ENCODE measurements around the gene DPYD.

DPYD gene

DNA sequence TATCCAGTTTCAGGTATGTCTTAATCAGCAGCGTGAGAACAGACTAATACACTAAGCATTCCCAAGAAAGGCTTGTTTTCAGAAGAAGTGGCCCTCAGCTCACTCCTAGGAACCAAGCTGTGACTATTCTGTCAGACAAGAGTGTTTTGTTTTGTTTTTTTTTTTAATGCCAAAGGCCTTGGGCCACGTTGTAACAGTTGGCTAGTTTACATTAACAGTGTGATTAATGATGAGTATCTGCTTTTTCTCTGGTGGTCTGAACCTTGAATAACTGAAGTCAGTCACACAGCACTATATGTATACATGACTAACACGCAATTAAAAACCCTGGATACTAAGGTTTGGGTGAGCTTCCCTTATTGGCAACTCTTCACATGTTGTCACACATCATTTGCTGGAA is 21.9 kb downstream of the DPYD start:
- TF ChIP-seq, protein P1, sequence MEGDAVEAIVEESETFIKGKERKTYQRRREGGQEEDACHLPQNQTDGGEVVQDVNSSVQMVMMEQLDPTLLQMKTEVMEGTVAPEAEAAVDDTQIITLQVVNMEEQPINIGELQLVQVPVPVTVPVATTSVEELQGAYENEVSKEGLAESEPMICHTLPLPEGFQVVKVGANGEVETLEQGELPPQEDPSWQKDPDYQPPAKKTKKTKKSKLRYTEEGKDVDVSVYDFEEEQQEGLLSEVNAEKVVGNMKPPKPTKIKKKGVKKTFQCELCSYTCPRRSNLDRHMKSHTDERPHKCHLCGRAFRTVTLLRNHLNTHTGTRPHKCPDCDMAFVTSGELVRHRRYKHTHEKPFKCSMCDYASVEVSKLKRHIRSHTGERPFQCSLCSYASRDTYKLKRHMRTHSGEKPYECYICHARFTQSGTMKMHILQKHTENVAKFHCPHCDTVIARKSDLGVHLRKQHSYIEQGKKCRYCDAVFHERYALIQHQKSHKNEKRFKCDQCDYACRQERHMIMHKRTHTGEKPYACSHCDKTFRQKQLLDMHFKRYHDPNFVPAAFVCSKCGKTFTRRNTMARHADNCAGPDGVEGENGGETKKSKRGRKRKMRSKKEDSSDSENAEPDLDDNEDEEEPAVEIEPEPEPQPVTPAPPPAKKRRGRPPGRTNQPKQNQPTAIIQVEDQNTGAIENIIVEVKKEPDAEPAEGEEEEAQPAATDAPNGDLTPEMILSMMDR (IDR thresholded peaks at IDR 0.05): no peak
- Histone ChIP-seq H3K4me3 (no peak overlapping the region), H3K27me3 (no peaks in the 10 kb centered on the region), H3K27ac (no peak overlapping the region), H3K9me3 (no peaks in the 10 kb centered on the region), H3K36me3 (no peaks in the 10 kb centered on the region), H3K4me1 (peaks cover 0 to 24% (median 6%) of the 10 kb centered on the region in 4 donors)
- intact Hi-C loops (cut with DNase I; ENCODE audit: low total_unique reads): no loop called here
- no peak for DNase-seq

DNA sequence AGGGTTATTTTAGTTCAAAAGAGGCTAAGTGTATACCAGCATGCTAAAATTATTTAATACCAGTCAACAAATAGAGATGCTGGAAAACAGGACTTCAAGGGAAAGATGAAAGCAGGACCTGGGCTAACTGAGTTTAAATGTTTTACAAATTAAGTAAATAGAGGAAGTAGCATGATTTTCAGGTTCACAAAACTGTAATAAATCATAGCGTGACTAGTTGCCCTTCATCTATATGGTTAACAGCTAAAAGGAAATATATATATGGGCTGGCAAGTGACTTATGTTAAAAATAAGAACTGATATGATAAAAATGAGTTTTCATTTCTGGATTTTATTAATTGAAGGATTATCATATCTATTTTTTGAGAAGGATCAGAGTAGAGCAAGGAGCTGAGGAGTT is 25.6 kb downstream of the DPYD start:
- H3K27me3 ChIP-seq: no peaks in the 10 kb centered on the region
- no peaks in the 10 kb centered on the region for H3K9me3 ChIP-seq
- TF ChIP-seq, protein P1 (IDR thresholded peaks at IDR 0.05): no peak
- no peak overlapping the region for H3K4me3 ChIP-seq
- no peaks in the 10 kb centered on the region for H3K4me1 ChIP-seq
- H3K27ac ChIP-seq: no peak overlapping the region
- intact Hi-C loops (cut with DNase I; ENCODE audit: low total_unique reads): no loop called here
- no peaks in the 10 kb centered on the region for H3K36me3 ChIP-seq
- DNase-seq: no peak

DNA sequence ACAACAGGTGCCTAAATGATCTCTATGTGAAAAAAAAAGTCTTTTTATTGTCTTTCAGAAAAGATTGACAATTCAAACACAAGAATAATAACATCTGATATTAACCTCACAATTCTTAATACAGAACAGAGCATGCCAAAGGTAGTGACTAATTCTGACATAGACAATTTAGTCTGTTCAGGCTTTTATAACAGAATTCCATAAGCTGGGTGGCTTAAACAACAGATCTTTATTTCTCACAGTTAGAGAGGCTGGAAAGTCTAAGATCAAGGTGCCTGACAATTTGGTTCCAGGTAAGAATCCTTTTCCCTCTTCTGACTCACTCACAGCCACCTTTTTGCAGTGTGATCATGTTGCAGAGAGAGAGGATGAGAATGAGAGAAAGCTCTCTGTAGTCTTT is 27.0 kb downstream of the DPYD start:
- peaks cover 0 to 12% (median under 1%) of the 10 kb centered on the region in 3 donors for H3K9me3 ChIP-seq
- intact Hi-C loops (cut with DNase I; ENCODE audit: low total_unique reads): no loop called here
- no peaks in the 10 kb centered on the region for H3K4me1 ChIP-seq
- no peaks in the 10 kb centered on the region for H3K36me3 ChIP-seq
- no peaks in the 10 kb centered on the region for H3K27me3 ChIP-seq
- H3K4me3 ChIP-seq: no peak overlapping the region
- H3K27ac ChIP-seq: no peak overlapping the region
- no peak for DNase-seq
- TF ChIP-seq, protein P1 (IDR thresholded peaks at IDR 0.05): no peak

DNA sequence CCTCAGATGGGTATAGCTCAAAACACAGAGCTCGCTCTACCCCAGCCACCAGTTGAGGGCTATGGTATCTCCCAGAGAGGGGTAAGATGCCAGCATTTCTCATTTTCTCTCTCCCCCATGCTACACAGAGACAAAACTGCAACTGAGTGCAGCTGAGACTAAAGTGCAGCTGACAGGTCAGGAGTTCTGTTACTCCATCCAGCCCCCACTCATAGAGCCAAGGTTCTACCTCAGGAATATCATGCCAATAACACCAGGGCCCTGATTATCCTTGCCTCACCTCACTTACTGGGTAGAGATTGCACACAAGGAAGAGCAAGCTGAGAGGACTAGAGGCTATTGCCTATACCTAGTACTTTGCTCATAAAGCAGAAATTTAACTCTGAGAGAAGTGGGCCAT is 34.6 kb downstream of the DPYD start:
- intact Hi-C loops (cut with DNase I; ENCODE audit: low total_unique reads): no loop called here
- peaks cover 0 to 3% (median 0%) of the 10 kb centered on the region in 3 donors for H3K36me3 ChIP-seq
- no peak overlapping the region for H3K27ac ChIP-seq
- TF ChIP-seq, protein P1 (IDR thresholded peaks at IDR 0.05): no peak
- H3K27me3 ChIP-seq: no peaks in the 10 kb centered on the region
- H3K4me3 ChIP-seq: no peak overlapping the region
- no peak for DNase-seq
- H3K9me3 ChIP-seq: peaks cover 0 to 23% (median 4%) of the 10 kb centered on the region in 3 donors
- peaks cover 0 to 4% (median 0%) of the 10 kb centered on the region in 4 donors for H3K4me1 ChIP-seq

DNA sequence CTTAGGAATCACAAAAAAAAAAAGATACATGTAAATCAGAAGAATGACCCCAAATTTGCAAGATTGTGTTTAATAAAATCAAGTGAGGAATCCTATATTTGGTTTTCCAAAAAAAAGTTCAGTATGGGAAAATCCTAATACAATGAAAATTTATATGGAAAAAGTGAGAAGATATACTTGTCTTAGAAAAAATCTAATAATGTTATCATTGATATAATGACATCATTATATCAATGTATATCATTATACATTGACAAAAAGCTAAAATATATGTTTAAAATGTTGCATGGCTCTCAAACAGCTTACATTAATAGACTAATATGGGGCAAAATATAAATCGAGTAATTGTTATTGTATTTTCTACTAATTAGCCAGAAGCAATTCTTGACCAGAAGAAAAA is 37.0 kb downstream of the DPYD start:
- H3K36me3 ChIP-seq: peaks cover 0 to 3% (median 0%) of the 10 kb centered on the region in 3 donors
- no peak for DNase-seq
- H3K27ac ChIP-seq: no peak overlapping the region
- no peak overlapping the region for H3K4me3 ChIP-seq
- no peaks in the 10 kb centered on the region for H3K27me3 ChIP-seq
- peaks cover 0 to 4% (median 0%) of the 10 kb centered on the region in 4 donors for H3K4me1 ChIP-seq
- TF ChIP-seq, protein P1 (IDR thresholded peaks at IDR 0.05): no peak
- peaks cover 0 to 11% (median 4%) of the 10 kb centered on the region in 3 donors for H3K9me3 ChIP-seq
- intact Hi-C loops (cut with DNase I; ENCODE audit: low total_unique reads): no loop called here

DNA sequence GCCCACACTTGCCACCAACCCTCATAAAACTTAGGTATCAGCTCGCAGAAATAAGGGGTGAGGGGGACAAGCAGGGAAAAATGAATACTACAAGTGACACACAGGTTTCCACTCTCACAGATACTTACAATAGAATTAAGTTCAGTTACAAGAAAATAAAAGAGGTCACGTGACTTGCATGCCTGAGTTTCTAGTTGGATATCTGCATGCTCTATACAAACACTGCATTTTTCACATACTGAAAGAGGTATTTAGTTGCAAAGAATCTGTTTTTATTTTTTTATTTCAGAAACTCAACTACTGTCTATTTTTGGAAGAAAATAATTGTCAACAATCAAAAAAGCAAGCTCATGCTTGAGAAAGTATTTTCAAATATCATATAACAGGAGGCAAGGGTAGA is 43.5 kb downstream of the DPYD start:
- H3K9me3 ChIP-seq: no peaks in the 10 kb centered on the region
- H3K36me3 ChIP-seq: no peaks in the 10 kb centered on the region
- TF ChIP-seq, protein P1 (IDR thresholded peaks at IDR 0.05): no peak
- no peaks in the 10 kb centered on the region for H3K27me3 ChIP-seq
- intact Hi-C loops (cut with DNase I; ENCODE audit: low total_unique reads): no loop called here
- H3K4me3 ChIP-seq: no peak overlapping the region
- no peak for DNase-seq
- no peaks in the 10 kb centered on the region for H3K4me1 ChIP-seq
- H3K27ac ChIP-seq: no peak overlapping the region
